AG04450 (cell line): ENCODE data around the gene SERPINB13. TPM values are rescaled to one million over a fixed set of nuclear protein-coding genes. Genes with fewer than 3 reads are reported as not detected.

Experiments used
- CTCF ChIA-PET: fragments of 300-600, 350-600 bp; formaldehyde crosslinking; extraction: SDS; loops from one replicate; lab custom pipeline; 2022; ENCODE audit warnings: antibody characterized with exemption, inconsistent platforms; lab: Charles Lee
- POLR2A ChIA-PET: fragments of 350-600 bp; formaldehyde crosslinking; extraction: SDS; loops from one replicate; lab custom pipeline; 2021; ENCODE audit warnings: antibody characterized with exemption, inconsistent platforms; lab: Yijun Ruan, JAX
- DNase-seq: peaks from one replicate; pipeline ENCODE4 v3.0.0-alpha.2; 2011; ENCODE audit warnings: low read depth, low spot score
- H3K27ac ChIP-seq: one replicate; pipeline ENCODE4 v1.5.1; 2012; ENCODE audit warnings: low read depth, low read length, control low read depth
- H3K27me3 ChIP-seq: one replicate; pipeline ENCODE4 v1.6.0; 2012; ENCODE audit warnings: low read length; ENCODE audit not compliant: control insufficient read depth, insufficient read depth
- H3K4me3 ChIP-seq: 2 replicates; pipeline ENCODE4 v1.5.1; 2011; ENCODE audit warnings: mild to moderate bottlenecking, low read depth, low read length, control low read depth
- H3K9me3 ChIP-seq: 2 replicates; pipeline ENCODE4 v1.5.1; 2012; ENCODE audit warnings: low read length; ENCODE audit not compliant: control insufficient read depth, insufficient read depth
- CTCF ChIP-seq: IDR thresholded peaks from 2 replicates; pipeline ENCODE4 v1.5.1; 2011; ENCODE audit warnings: low read depth, low read length, control low read depth, inconsistent platforms
- polyA plus RNA-seq: library from polyadenylated mRNA; depleted of rRNA; stranded (reverse); fragments of >200 nt; gene quantifications from 2 replicates; pipeline ENCODE4 v1.2.3, GENCODE V29; 2011

SERPINB13 gene
- polyA plus RNA-seq, 1 experiment, result not detected

- ChIA-PET POLR2A (no interaction called here), CTCF (interaction anchor here (1.0 to 4.2 kb wide), 3 partner anchors 26 to 243 kb away, joined by 3 to 17 read pairs (median 5); no protein-coding TSS in a partner anchor)
- Histone ChIP-seq H3K4me3 (no peak overlapping the region), H3K27ac (no peak overlapping the region), H3K9me3 (no peaks in the 10 kb centered on the region), H3K27me3 (no peaks in the 10 kb centered on the region)
- TF ChIP-seq CTCF, result no peak
- no peak for DNase-seq
These were observed 17.8 kb downstream of the SERPINB13 start for GRCh38 chr18:63604791-63605567.

DNA sequence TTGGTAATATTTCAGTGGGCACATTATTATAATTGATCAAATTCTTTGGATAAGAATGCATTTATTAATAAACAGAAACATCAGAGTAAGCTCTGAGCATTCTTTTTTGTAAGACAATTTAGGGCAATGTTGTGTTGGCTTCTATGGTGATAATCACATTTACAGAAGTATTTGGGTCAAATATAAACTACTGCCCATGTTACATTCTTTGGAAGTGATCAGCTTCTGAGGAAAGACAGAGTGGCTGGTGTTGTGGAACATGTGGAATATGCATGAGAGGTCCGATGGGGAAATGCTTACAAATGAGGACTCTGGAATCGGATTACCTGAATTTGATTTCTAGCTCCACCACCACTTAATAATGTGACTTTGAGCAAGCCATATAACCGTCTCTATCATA, 19.4 kb downstream of the SERPINB13 start:
- POLR2A ChIA-PET, result no interaction called here
- TF ChIP-seq CTCF, result no peak
- no peak overlapping the region for H3K27ac ChIP-seq
- DNase-seq, result no peak
- no peak overlapping the region for H3K4me3 ChIP-seq
- no peaks in the 10 kb centered on the region for H3K9me3 ChIP-seq
- CTCF ChIA-PET, result interaction anchor here (4.2 kb wide), 1 partner anchor 28 kb away, joined by 17 read pairs; no protein-coding TSS in a partner anchor
- no peaks in the 10 kb centered on the region for H3K27me3 ChIP-seq

- Histone ChIP-seq H3K27me3 (peaks cover 4% of the 10 kb centered on the region), H3K27ac (no peak overlapping the region), H3K9me3 (no peaks in the 10 kb centered on the region), H3K4me3 (no peak overlapping the region)
- no peak for TF ChIP-seq CTCF
- DNase-seq, result no peak
- ChIA-PET POLR2A (no interaction called here), CTCF (no interaction called here)
These were observed 26.3 kb downstream of the SERPINB13 start for GRCh38 chr18:63613420-63613819.

GRCh38 chr18:63617049-63617914, 30.1 kb downstream of the SERPINB13 start:
- CTCF ChIA-PET, result no interaction called here
- no peak overlapping the region for H3K4me3 ChIP-seq
- no peak for DNase-seq
- TF ChIP-seq CTCF, result no peak
- H3K27ac ChIP-seq, result no peak overlapping the region
- POLR2A ChIA-PET, result no interaction called here
- peaks cover 5% of the 10 kb centered on the region for H3K27me3 ChIP-seq
- H3K9me3 ChIP-seq, result no peaks in the 10 kb centered on the region; the same call in 1 of the 2 replicates

DNA sequence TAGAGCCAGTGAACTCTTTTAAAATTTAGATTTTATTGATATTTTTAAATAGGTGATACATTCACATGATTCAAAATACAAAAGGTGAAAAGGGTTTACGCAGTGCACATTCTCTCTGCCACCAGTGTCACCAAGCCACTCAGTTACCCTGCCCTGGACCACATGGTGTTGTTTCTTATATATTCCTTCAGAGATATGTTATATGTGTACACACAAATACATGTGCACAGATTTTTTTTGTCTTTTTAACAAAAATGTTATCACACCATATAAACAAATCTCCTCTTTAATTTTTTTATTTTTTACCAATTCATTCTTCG, 30.7 kb downstream of the SERPINB13 start:
- no peak overlapping the region for H3K27ac ChIP-seq
- H3K27me3 ChIP-seq, result peaks cover 5% of the 10 kb centered on the region
- ChIA-PET POLR2A (no interaction called here), CTCF (no interaction called here)
- H3K4me3 ChIP-seq, result no peak overlapping the region
- no peaks in the 10 kb centered on the region; the same call in 1 of the 2 replicates for H3K9me3 ChIP-seq
- no peak for DNase-seq
- TF ChIP-seq CTCF, result no peak
